Caki2 (cell line): Measurements from ENCODE around the gene ETFBKMT. TPM values are rescaled to one million over a fixed set of nuclear protein-coding genes. Genes with fewer than 3 reads are reported as not detected.
"Not testable (repeated sequence)": the region's sequence is repeated elsewhere in the genome, so short reads cannot be mapped to it uniquely, and the experiment has no call there.

Source experiments
- DNase-seq: peaks from one replicate; pipeline ENCODE4 v3.0.0-alpha.2; 2015; ENCODE audit warnings: low read depth
- in situ Hi-C: cut with HindIII; loops from 2 replicates; pipeline ENCODE4 v1.10.0; 2016; ENCODE audit warnings: low sequenced_read_pairs, low pct_unique_long_range_greater_than_20kb, mixed read lengths
- total RNA-seq: library from RNA; depleted of rRNA; stranded (reverse); fragments of >200 nt; shearing (Covaris generic); gene quantifications from 2 replicates; pipeline ENCODE4 v1.2.3, GENCODE V29; 2014; ENCODE audit warnings: low replicate concordance

ETFBKMT gene
- total RNA-seq, 1 experiment from 2014 or later, result 0.81 TPM

GRCh38 chr12:31650918-31651317, 8.6 kb upstream of the ETFBKMT start:
- in situ Hi-C loops, result no loop called here
- no peak for DNase-seq

GRCh38 chr12:31651893-31652521, 7.5 kb upstream of the ETFBKMT start:
- in situ Hi-C loops, result no loop called here
- no peak for DNase-seq

GRCh38 chr12:31655208-31655607, 4.3 kb upstream of the ETFBKMT start:
- DNase-seq, result no peak
- in situ Hi-C loops, result no loop called here

GRCh38 chr12:31655792-31656191, 3.7 kb upstream of the ETFBKMT start:
- in situ Hi-C loops, result no loop called here
- no peak for DNase-seq

- DNase-seq, result no peak
- in situ Hi-C loops, result no loop called here
These were observed 909 bp upstream of the ETFBKMT start for GRCh38 chr12:31658471-31659086.

- in situ Hi-C loops, result loop anchor here (10.0 kb wide), 1 partner anchor 392 kb away; no protein-coding TSS in a partner anchor
These were observed 2.8 kb downstream of the ETFBKMT start for GRCh38 chr12:31662176-31662849.

GRCh38 chr12:31663576-31663975, 4.1 kb downstream of the ETFBKMT start:
- in situ Hi-C loops, result loop anchor here (10.0 kb wide), 1 partner anchor 391 kb away; no protein-coding TSS in a partner anchor

More at GRCh38 chr12:31662176-31662849, 2.8 kb downstream of the ETFBKMT start:
- DNase-seq, result no peak

GRCh38 chr12:31664038-31664437, 4.5 kb downstream of the ETFBKMT start:
- in situ Hi-C loops, result loop anchor here (10.0 kb wide), 1 partner anchor 391 kb away; no protein-coding TSS in a partner anchor
- no peak for DNase-seq

More at GRCh38 chr12:31663576-31663975, 4.1 kb downstream of the ETFBKMT start:
- DNase-seq, result no peak

GRCh38 chr12:31669020-31669419, 9.5 kb downstream of the ETFBKMT start:
- DNase-seq, result no peak
- in situ Hi-C loops, result loop anchor here (10.0 kb wide), 1 partner anchor 386 kb away; no protein-coding TSS in a partner anchor

- not testable (repeated sequence) for DNase-seq
- in situ Hi-C loops, result loop anchor here (10.0 kb wide), 1 partner anchor 385 kb away; no protein-coding TSS in a partner anchor
These were observed 10.1 kb downstream of the ETFBKMT start for GRCh38 chr12:31669582-31669981.

GRCh38 chr12:31672521-31672920, 13.0 kb downstream of the ETFBKMT start:
- no peak for DNase-seq
- in situ Hi-C loops, result no loop called here

GRCh38 chr12:31682136-31682962, 22.9 kb downstream of the ETFBKMT start:
- DNase-seq, result peak; percentile 77
- in situ Hi-C loops, result no loop called here

GRCh38 chr12:31685801-31686200, 26.3 kb downstream of the ETFBKMT start:
- DNase-seq, result no peak
- in situ Hi-C loops, result no loop called here

GRCh38 chr12:31687101-31687527, 27.6 kb downstream of the ETFBKMT start:
- in situ Hi-C loops, result no loop called here
- no peak for DNase-seq

- in situ Hi-C loops, result not testable (repeated sequence)
These were observed 30.4 kb downstream of the ETFBKMT start for GRCh38 chr12:31689921-31690320.

GRCh38 chr12:31702047-31702446, 42.6 kb downstream of the ETFBKMT start:
- no peak for DNase-seq
- in situ Hi-C loops, result no loop called here

More at GRCh38 chr12:31689921-31690320, 30.4 kb downstream of the ETFBKMT start:
- DNase-seq, result not testable (repeated sequence)

GRCh38 chr12:31705621-31706020, 46.1 kb downstream of the ETFBKMT start:
- DNase-seq, result no peak
- in situ Hi-C loops, result no loop called here

- in situ Hi-C loops, DNase-seq: not testable (repeated sequence)
These were observed 48.6 kb downstream of the ETFBKMT start for GRCh38 chr12:31708118-31708517.
